Measurements from ENCODE around the gene NR4A3.

The NR4A3 gene

DNA sequence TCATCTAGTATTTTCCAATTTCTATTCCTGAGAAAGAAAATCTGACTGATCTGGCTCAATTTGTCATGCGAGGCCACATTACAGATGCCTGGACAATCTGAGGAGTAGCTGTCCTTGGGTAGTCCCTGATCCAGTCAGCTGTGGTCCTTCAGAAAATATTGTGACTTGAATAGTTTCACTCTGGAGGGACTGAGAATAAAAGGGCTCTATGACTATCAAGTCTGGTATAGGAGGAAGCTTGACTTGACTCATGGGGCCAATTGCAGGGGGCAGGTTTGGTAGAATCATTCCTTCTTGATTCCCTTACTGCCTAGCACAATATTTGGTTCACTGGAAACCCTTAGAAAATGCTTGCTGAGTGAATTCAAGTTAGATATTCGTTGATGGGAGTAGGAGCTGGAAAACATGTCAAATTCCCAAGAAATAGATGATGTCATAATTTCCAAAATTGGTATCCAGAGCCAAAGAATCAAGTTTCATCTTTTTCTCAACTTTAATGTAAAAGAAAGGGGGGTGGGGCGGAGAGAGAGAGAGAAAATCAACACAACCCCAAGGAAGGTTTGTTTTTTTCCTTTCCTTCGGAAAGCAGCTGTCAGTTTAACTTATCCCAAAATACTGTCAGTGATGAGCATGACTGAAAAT is 52.4 kb downstream of the NR4A3 start:
- DNase-seq (ENCODE audit: low spot score), result no peak

DNA sequence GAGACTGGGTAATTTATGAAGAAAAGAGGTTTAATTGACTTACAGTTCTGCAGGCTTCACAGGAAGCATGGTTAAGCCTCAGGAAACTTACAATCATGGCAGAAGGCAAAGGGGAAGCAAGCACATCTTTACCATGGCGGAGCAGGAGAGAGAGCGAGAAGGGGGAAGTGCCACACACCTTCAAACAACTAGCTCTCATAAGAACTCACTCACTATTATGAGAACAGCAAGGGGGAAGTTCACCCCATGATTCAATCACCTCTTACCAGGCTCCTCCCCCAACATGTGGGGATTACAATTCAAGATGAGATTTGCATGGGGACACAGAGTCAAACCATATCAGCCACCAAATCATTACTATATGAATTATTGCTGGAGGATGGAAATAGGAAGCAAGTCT is 54.5 kb downstream of the NR4A3 start:
- no peak for DNase-seq (ENCODE audit: low spot score)

DNA sequence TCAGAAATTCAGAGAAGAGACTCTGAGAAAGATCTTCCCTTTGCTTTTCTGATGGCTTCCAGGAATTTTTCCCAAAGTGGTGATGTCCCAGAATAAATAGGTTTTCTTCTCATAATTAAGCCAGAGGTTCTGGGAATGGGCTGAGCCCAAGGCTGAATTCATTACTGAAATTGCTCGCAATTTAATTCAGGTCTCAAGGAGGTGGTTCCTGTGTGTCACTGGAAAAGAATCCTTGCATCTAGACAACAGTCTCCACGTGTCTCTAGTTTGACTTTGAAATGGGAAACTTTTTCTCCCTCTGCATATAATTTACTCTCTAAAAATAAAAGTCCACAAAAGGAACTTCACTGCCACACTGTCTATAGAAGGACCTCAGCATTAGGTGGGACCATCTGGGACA is 57.0 kb downstream of the NR4A3 start:
- DNase-seq (ENCODE audit: low spot score), result no peak

DNA sequence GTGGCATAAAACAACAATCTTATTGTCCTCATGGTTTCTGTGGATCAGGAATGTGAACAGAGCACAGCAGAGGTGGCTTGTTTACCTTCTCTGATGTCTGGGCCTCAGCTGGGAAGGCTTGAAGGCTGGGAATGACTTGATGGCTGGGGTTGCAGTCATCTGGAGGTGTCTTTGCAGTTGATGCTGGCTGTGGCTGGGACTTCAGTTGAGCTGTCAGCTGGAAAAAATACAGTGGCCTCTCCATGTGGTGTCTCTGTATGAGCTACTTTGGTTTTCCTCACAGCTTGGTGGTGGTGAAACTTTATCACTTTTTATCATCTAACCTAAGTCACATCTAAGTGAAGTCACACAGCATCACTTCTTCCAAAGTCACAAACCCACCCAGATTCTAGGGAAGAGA is 60.1 kb downstream of the NR4A3 start:
- no peak for DNase-seq (ENCODE audit: low spot score)

- no peak for DNase-seq (ENCODE audit: low spot score)
Measured at GRCh38 chr9:99885747-99886146, 64.1 kb downstream of the NR4A3 start.

DNA sequence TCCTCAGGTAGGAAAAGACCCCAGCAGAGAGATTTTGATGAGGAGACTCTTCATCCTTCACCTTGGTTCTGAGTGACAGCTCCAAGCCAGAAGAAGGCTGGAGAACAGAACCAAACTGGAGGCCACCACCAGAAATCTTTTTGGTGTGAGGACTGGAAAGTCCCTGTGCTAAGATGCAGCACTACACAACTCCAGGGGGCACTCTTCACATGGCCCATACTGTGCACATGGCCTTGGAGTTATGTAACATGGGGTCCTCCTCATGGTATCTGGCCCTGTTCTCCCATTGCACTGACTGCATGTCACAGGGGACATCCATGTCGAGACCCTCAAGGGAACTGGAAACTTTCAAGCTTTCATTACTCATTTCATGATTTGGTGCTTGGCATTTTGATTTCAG is 67.4 kb downstream of the NR4A3 start:
- DNase-seq (ENCODE audit: low spot score), result no peak

DNA sequence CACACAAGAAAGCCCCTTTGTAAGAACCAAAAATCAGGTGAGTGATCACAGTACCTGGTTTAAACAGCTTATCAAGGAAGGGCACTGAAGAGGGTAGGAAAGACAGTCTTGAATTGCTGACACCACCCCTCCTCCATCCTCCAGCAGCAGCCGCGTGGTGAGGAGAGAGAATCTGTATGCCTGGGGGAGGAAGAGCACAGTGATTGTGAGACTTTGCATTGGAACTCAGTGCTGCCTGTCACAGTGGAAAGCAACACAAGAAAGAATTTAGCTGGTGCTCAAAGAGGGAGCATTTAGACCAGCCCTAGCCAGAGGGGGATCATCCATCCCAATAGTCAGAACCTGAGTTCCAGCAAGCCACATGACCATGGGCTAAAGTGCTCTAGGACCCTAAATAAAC is 73.1 kb downstream of the NR4A3 start:
- no peak for DNase-seq (ENCODE audit: low spot score)

DNA sequence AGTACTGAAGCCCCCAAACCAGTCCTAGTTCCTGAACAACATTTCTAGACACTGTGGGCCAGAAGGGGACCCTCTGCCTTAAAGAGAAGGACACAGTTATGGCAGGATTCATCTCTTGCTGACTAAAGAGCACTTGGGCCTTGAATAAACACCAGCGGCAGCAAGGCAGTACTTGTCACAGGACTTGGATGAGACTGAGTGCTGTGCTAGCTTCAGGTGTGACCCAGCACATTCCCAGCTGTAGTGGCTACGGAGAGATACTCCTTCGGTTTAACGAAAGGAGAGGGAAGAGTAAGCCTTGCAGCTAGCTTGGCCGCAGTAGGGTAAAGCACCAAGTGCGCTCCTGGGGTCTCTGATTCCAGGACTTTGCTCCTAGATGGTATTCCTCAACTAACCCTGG is 73.8 kb downstream of the NR4A3 start:
- no peak for DNase-seq (ENCODE audit: low spot score)

DNA sequence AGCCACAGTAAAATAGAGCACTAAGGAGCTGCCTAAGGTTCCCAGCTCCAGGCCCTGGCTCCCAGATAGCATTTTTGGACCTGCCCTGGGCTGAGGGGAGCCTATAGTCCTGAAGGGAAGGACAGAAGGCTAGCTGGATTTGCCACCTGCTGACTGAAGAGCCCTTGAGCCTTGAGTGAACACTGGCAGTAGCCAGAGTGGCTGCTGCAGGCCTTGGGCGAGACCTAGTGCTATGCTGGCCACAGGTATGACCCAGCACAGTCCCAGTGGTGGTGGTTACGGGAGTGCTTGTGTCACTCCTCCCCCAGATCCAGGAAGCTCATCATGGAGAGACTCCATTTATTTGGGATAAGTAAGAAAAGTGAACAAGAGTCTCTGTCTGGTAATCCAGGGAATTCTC is 74.4 kb downstream of the NR4A3 start:
- DNase-seq (ENCODE audit: low spot score), result no peak

- no peak for DNase-seq (ENCODE audit: low spot score)
Measured at GRCh38 chr9:99903393-99903792, 81.7 kb downstream of the NR4A3 start.

GRCh38 chr9:99905833-99906402 is 84.2 kb downstream of the NR4A3 start:
- no peak for DNase-seq (ENCODE audit: low spot score)

DNA sequence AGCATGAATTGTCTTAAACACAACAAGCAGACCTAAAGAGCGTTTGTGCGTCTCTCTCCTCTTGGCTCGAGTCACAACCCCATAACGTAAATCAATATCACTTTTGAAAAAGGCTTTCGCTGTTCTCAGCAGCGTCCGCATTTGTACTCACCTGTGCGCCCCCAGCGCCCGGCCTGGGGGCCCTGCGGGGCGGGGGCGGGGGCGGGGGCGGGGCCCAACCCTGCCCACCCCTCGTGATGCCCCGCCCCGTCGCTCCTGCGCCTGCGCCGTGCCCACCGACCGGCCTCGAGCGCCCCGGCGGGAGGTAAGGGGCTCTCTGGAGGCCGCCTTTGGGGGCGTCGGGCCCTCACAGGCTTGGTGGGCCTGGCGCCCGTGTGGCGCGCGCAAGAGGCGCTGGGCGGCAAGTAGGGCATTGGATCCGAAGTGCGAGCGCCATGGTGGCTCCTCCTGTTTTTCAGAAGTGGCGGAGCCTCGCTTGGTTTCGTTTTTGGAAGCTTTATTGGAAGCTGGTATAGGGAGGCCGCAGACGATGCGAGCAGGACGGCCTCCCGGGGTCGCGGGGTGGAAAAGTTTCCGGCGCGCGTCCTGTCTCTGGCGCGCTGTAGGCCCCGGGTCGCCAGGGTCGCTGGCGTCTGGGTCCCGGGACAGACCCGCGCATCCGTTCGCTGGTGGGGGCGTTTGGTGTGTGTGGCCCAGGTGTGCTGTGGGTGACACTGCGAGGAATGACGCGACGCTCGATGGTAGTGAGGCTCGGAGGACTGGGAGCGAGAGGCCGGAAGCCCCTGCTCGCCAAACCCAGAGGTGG is 84.9 kb downstream of the NR4A3 start, which contains the start of gene STX17:
STX17 (plus strand) TSS at position 252 of the 805 bp plus-strand sequence. CDS start 8,586 bp downstream, outside the sequence.
- peak; percentile 66 for DNase-seq (ENCODE audit: low spot score)

DNA sequence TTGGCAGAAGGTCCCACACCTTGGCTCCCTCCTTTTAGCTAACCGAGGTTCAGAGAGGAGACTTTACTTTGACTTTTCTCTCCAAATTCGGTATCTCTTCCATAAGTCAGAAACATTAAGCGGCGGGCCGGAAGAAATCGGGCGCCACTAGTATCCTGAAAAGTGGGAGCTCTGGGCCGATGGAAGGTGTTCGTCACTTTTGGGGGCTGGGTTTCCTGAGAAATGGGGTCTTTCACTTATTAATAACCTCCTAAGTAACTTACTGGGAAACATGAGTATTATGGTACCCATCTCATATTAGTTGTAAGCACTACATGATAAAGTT is 85.5 kb downstream of the NR4A3 start:
- no peak for DNase-seq (ENCODE audit: low spot score)

DNA sequence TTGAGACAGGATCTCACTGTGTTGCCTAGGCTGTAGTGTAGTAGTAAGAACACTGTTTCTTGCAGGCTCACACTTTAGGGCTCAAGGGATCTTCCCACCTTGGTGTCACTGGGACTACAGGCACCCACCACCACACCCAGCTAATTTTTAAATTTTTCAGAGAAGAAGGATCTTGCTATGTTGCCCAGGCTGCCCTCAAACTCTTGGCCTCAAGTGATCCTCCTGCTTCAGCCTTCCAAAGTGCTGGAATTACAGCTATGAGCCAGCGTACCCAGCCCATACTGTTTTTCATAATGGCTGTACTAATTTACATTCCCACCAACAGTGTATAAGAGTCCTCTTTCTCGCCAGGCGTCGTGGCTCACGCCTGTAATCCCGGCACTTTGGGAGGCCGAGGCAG is 89.9 kb downstream of the NR4A3 start:
- DNase-seq (ENCODE audit: low spot score), result no peak

All from SK-N-DZ (cell line).